K562 (cell line): ENCODE measurements around the gene SYPL2. TPM values are rescaled to one million over a fixed set of nuclear protein-coding genes. Genes with fewer than 3 reads are reported as not detected.
A peak's percentile ranks its signal among the peaks of the same experiment; 100 is the strongest.

Source experiments
- ATAC-seq: fragments of 200-7000 bp; cut with Tn5 transposase; 3 replicates; pipeline ENCODE4 v1.9.1; 2020; ENCODE audit warnings: moderate library complexity
- BruUV-seq: library from RNA; stranded (reverse); fragments of 400-500 nt; replicated peaks from 2 replicates; lab custom pipeline; 2021; lab: Mats Ljungman, UMichigan
- CTCF ChIA-PET: fragments of 300-600 bp; formaldehyde crosslinking; extraction: SDS; loops from one replicate; lab custom pipeline; 2021; ENCODE audit warnings: low intra/inter-chr PET ratio; lab: Yijun Ruan, JAX
- POLR2A ChIA-PET: fragments of 300-600, 350-650 bp; sonication (Branson Sonifier 250); formaldehyde crosslinking; extraction: SDS; loops from one replicate; lab custom pipeline; 2021; ENCODE audit warnings: antibody characterized with exemption, inconsistent platforms; lab: Yijun Ruan, JAX
- DNase-seq, 4 experiments: peaks; one replicate each; pipeline versions ENCODE4 v3.0.0 to v3.0.0-alpha.2; 2011 to 2018; ENCODE audit warnings: low spot score in 3 of 4, mixed read lengths in 3 of 4; ENCODE audit errors: extremely low read depth in 1 of 4
- FAIRE-seq: peaks from 2 replicates; lab custom pipeline; 2011; peaks lifted over from hg19 to GRCh38; lab: Jason Lieb, UNC
- H2AFZ ChIP-seq: 2 replicates; pipeline ENCODE4 v1.6.0; 2011; ENCODE audit warnings: low read depth, low read length, control low read depth, inconsistent platforms
- H3K27ac ChIP-seq: fragments of 200-600 bp; 3 replicates; pipeline ENCODE4 v1.8.0; 2011; ENCODE audit warnings: low read depth, mild to moderate bottlenecking, control low read depth, inconsistent platforms, low read length, moderate library complexity, mixed read lengths; ENCODE audit errors: extremely low read depth
- H3K27me3 ChIP-seq, 2 experiments: fragments of 300-600 bp in 1 of 2; 2 replicates in 1 of 2; 3 replicates in 1 of 2; pipeline versions ENCODE4 v1.6.0 to v1.8.0; 2011; ENCODE audit warnings: inconsistent platforms in 2 of 2, low read length in 2 of 2, mild to moderate bottlenecking in 1 of 2, mixed read lengths in 1 of 2, moderate library complexity in 1 of 2; ENCODE audit not compliant: control insufficient read depth in 2 of 2, insufficient read depth in 2 of 2
- H3K36me3 ChIP-seq: fragments of 300-600 bp; 3 replicates; pipeline ENCODE4 v1.8.0; 2011; ENCODE audit warnings: mild to moderate bottlenecking, low read length, inconsistent platforms; ENCODE audit not compliant: control insufficient read depth, insufficient read depth
- H3K4me1 ChIP-seq, 2 experiments: fragments of 200-600 bp in 1 of 2; replicated peaks in 1 of 2; 2 replicates in 1 of 2; 3 replicates in 1 of 2; pipeline versions ENCODE4 v1.5.1 to v1.8.0; 2011; ENCODE audit warnings: inconsistent platforms in 2 of 2, low read length in 2 of 2, mild to moderate bottlenecking in 1 of 2, mixed read lengths in 1 of 2, moderate library complexity in 1 of 2; ENCODE audit not compliant: control insufficient read depth in 2 of 2, insufficient read depth in 2 of 2
- H3K4me2 ChIP-seq: 2 replicates; pipeline ENCODE4 v1.6.1; 2011; ENCODE audit warnings: low read length, control low read depth, inconsistent platforms, mixed read lengths; ENCODE audit not compliant: insufficient read depth
- H3K4me3 ChIP-seq: fragments of 200-600 bp; sonication (generic), shearing (Covaris generic); 2 replicates; pipeline ENCODE4 v1.5.1; 2016; ENCODE audit warnings: control low read depth, inconsistent platforms
- H3K79me2 ChIP-seq: fragments of 200-600 bp; 3 replicates; pipeline ENCODE4 v1.8.0; 2011; ENCODE audit warnings: low read length, inconsistent platforms; ENCODE audit not compliant: control insufficient read depth, insufficient read depth
- H3K9ac ChIP-seq, 2 experiments: 2 replicates each; pipeline versions ENCODE4 v1.6.0 to v1.6.1; 2011; ENCODE audit warnings: low read depth in 2 of 2, low read length in 2 of 2, control low read depth in 1 of 2, inconsistent platforms in 1 of 2, mild to moderate bottlenecking in 1 of 2, mixed read lengths in 1 of 2; ENCODE audit not compliant: insufficient read depth in 1 of 2
- H3K9me1 ChIP-seq: one replicate; pipeline ENCODE4 v1.6.0; 2011; ENCODE audit warnings: inconsistent platforms, mild to moderate bottlenecking, low read length, moderate library complexity; ENCODE audit not compliant: control insufficient read depth, insufficient read depth
- H3K9me3 ChIP-seq: replicated peaks from 2 replicates; pipeline ENCODE4 v1.5.1; 2011; ENCODE audit warnings: low read depth, low read length, inconsistent platforms; ENCODE audit not compliant: control insufficient read depth, insufficient read depth
- H4K20me1 ChIP-seq: replicated peaks from 2 replicates; pipeline ENCODE4 v1.6.1; 2011; ENCODE audit warnings: low read length, inconsistent platforms, mixed read lengths; ENCODE audit not compliant: control insufficient read depth, insufficient read depth
- REST ChIP-seq, 2 experiments: fragments of 450-650 bp; formaldehyde crosslinking in 1 of 2; IDR thresholded peaks; 2 replicates each; pipeline versions ENCODE4 v1.4.0 to v1.6.1; 2014 to 2020; ENCODE audit warnings: mild to moderate bottlenecking in 2 of 2, borderline replicate concordance in 1 of 2, low read depth in 1 of 2
- SMC3 ChIP-seq: conservative IDR thresholded peaks from 2 replicates; pipeline ENCODE4 v1.6.1; 2011; ENCODE audit warnings: low read depth, low read length, improper control_type of control experiment; ENCODE audit not compliant: insufficient read depth
- SREBF1 ChIP-seq: fragments of 150-350 bp; IDR thresholded peaks from 2 replicates; pipeline ENCODE4 v1.6.1; 2014; ENCODE audit warnings: antibody characterized with exemption, low read depth, low read length, borderline replicate concordance
- TFAP4 ChIP-seq: sonication (generic); formaldehyde crosslinking; IDR thresholded peaks from 2 replicates; pipeline ENCODE4 v1.8.0; 2022; ENCODE audit warnings: missing genetic modification reagents, mild to moderate bottlenecking, moderate library complexity, borderline replicate concordance
- ZNF263 ChIP-seq: sonication (generic); formaldehyde crosslinking; IDR thresholded peaks from 2 replicates; pipeline ENCODE4 v1.8.0; 2022; ENCODE audit warnings: mild to moderate bottlenecking, missing genetic modification reagents, borderline replicate concordance
- ZNF398 ChIP-seq: fragments of 250-450 bp; sonication (Bioruptor Pico); IDR thresholded peaks from 2 replicates; pipeline ENCODE4 v1.8.0; 2021; ENCODE audit warnings: moderate library complexity, mild to moderate bottlenecking, inconsistent platforms
- ZNF75A ChIP-seq: fragments of 450-650 bp; formaldehyde crosslinking; IDR thresholded peaks from 2 replicates; pipeline ENCODE4 v1.4.0; 2020; ENCODE audit warnings: mild to moderate bottlenecking
- ZSCAN32 ChIP-seq: fragments of 450-650 bp; formaldehyde crosslinking; IDR thresholded peaks from 2 replicates; pipeline ENCODE4 v1.4.0; 2020; ENCODE audit warnings: mild to moderate bottlenecking, moderate library complexity
- WGBS: fragments of 100-300 bp; shearing (Covaris generic); methylation state at CpG from one replicate; pipeline ENCODE4 v1.1.6; 2016; ENCODE audit warnings: low coverage, mixed read lengths; ENCODE audit not compliant: insufficient coverage; ENCODE audit errors: missing lambda C conversion rate; 5-methylcytosine and 5-hydroxymethylcytosine counted together
- in situ Hi-C: fragments of 300-500 bp; cut with MboI; formaldehyde crosslinking; loops from 4 replicates; pipeline ENCODE4 v1.15.0; 2018; ENCODE audit warnings: inconsistent platforms, mixed read lengths
- intact Hi-C: fragments of 100-400 bp; cut with micrococcal nuclease; formaldehyde crosslinking; loops from 2 replicates; pipeline ENCODE4 v1.14.2; 2022
- polyA plus RNA-seq, 8 experiments: library from polyadenylated mRNA; depleted of rRNA in 4 of 8; stranded (reverse) in 5 of 8; unstranded in 3 of 8; fragments of >200 nt; fragmentation: Nextera tagmentation in 2 of 8; fragmentation: Illumina TruSeq in 1 of 8; extraction: Ambion mirVana in 2 of 8; extraction: Trizol in 1 of 8; gene quantifications; 2 replicates each; pipeline versions ENCODE4 v1.2.1 to v1.2.3, GENCODE V29; 2011 to 2014; ENCODE audit warnings: inconsistent platforms in 1 of 8, missing spikeins in 1 of 8
- total RNA-seq, 7 experiments: library from RNA; depleted of rRNA in 6 of 7; stranded (reverse); fragments of >200 nt in 6 of 7; fragmentation: Illumina TruSeq in 2 of 7; extraction: Trizol in 2 of 7; gene quantifications; 2 replicates each; pipeline versions ENCODE4 v1.2.1 to v1.2.3, GENCODE V29; 2011 to 2021; ENCODE audit warnings: low replicate concordance in 1 of 7

Gene SYPL2
- total and polyA plus RNA-seq, 9 of the 15 experiments (the other 6 are each of a cell fraction or from before 2014, with no cell fraction given) = 0.03 to 0.20 (median 0.07) TPM; not detected in 2

- H2AFZ ChIP-seq = no peak overlapping the region
- no peaks in the 10 kb centered on the region; the same call in 1 of the 2 replicates for H4K20me1 ChIP-seq
- in situ Hi-C loops = loop anchor here (5.0 kb wide), 1 partner anchor 34 kb away; no protein-coding TSS in a partner anchor
- whole genome bisulfite sequencing = 74% methylated on average over 10 of the region's 12 CpGs
- H3K4me2 ChIP-seq = no peak overlapping the region
- intact Hi-C loops = no loop called here
- CTCF ChIA-PET = interaction anchor here (0.7 to 6.4 kb wide), 3 partner anchors 13 to 275 kb away, joined by 3 to 84 read pairs (median 4); no protein-coding TSS in a partner anchor
- H3K79me2 ChIP-seq = peaks cover 5% of the 10 kb centered on the region; the same call in 1 of the 3 replicates
- POLR2A ChIA-PET = interaction anchor here (0.6 to 1.9 kb wide), 2 partner anchors 8 to 408 kb away, joined by 3 to 6 read pairs; partner anchors contain the start of gene TMEM167B
- FAIRE-seq = no peak
- peaks cover 26% of the 10 kb centered on the region; the same call in 2 of the 3 replicates for H3K36me3 ChIP-seq
- DNase-seq = peak; percentile 46 to 68 (median 58)
- no peaks in the 10 kb centered on the region for H3K27me3 ChIP-seq
- 0 out of 3 replicates have a peak, but pooled peaks have one; percentile 9 for ATAC-seq
- H3K4me1 ChIP-seq = peaks cover 27 to 32% of the 10 kb centered on the region in 2 experiments
- no peaks in the 10 kb centered on the region for H3K9me3 ChIP-seq
- H3K9me1 ChIP-seq = no peaks in the 10 kb centered on the region
- no peak overlapping the region for H3K4me3 ChIP-seq
- H3K27ac ChIP-seq = no peak overlapping the region
- BruUV-seq = no TSS peak
- H3K9ac ChIP-seq = no peak overlapping the region
- TF ChIP-seq SREBF1 (no peak), SMC3 (peak; percentile 66), TFAP4 (peak; percentile 19; the same call in 1 of the 2 replicates), ZSCAN32 (no peak), ZNF75A (CRISPR knock-in tag) (no peak), ZNF398 (CRISPR knock-in tag) (no peak), ZNF263 (CRISPR knock-in tag) (no peak), REST (IDR thresholded peaks at IDR 0.05; ENCODE audit: borderline replicate concordance) (peak; percentile 51; the same call in 1 of the 2 replicates), REST (CRISPR knock-in tag; IDR thresholded peaks at IDR 0.05; ENCODE audit: low read depth) (no peak)
Measured at GRCh38 chr1:109498161-109498801, 31.9 kb downstream of the SYPL2 start.
